Fibroblast of the aortic adventitia (primary cell): ENCODE measurements around the gene DNAH6. TPM values are rescaled to one million over a fixed set of nuclear protein-coding genes. Genes with fewer than 3 reads are reported as not detected.

Experiments
- DNase-seq: peaks from one replicate; pipeline ENCODE4 v3.0.0-alpha.2; 2010; ENCODE audit warnings: low read depth
- H3K4me3 ChIP-seq: 2 replicates; pipeline ENCODE4 v1.5.1; 2011; ENCODE audit warnings: low read depth, mild to moderate bottlenecking, control low read depth, low read length, moderate library complexity
- total RNA-seq: library from RNA; depleted of rRNA; stranded (reverse); fragments of >200 nt; gene quantifications from 2 replicates; pipeline ENCODE4 v1.2.3, GENCODE V29; 2012; ENCODE audit warnings: low replicate concordance
- TF ChIP-seq, protein P1 (sequence below): IDR thresholded peaks from 2 replicates; pipeline ENCODE4 v1.5.1; 2011; ENCODE audit warnings: mild to moderate bottlenecking, low read length, control low read depth, inconsistent platforms; ENCODE audit not compliant: insufficient read depth

The DNAH6 gene
- total RNA-seq, 1 donor = under 0.01 TPM

DNA sequence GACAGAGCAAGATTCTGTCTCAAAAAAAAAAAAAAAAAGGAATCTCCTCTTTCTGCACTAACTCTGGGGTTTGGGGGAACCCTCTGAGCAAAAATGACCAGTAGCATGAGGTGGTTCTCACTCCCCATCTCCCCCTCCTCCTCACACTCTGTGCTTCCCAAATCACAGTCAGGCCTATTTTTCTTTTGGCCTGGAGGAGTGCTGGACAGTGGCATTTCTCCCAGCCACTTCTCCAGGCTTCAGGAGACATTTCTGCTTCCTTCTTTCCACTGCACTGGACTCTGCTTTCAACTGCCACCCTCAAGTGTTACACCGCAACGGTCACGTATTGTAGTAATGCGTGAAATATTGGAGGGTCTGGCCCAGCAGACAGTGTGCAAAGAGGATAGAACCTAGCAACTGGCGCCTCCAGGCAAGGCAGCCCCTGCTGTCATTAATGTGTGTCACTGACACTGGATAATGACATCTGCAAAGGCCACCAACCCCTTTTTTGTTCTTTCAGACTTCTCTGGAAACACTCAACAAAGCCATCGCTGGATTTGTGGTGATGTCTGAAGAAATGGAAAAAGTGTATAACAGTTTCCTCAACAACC, 295.6 kb downstream of the DNAH6 start:
- no peak for DNase-seq
- TF ChIP-seq, protein P1, sequence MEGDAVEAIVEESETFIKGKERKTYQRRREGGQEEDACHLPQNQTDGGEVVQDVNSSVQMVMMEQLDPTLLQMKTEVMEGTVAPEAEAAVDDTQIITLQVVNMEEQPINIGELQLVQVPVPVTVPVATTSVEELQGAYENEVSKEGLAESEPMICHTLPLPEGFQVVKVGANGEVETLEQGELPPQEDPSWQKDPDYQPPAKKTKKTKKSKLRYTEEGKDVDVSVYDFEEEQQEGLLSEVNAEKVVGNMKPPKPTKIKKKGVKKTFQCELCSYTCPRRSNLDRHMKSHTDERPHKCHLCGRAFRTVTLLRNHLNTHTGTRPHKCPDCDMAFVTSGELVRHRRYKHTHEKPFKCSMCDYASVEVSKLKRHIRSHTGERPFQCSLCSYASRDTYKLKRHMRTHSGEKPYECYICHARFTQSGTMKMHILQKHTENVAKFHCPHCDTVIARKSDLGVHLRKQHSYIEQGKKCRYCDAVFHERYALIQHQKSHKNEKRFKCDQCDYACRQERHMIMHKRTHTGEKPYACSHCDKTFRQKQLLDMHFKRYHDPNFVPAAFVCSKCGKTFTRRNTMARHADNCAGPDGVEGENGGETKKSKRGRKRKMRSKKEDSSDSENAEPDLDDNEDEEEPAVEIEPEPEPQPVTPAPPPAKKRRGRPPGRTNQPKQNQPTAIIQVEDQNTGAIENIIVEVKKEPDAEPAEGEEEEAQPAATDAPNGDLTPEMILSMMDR = no peak
- no peak overlapping the region for H3K4me3 ChIP-seq

DNA sequence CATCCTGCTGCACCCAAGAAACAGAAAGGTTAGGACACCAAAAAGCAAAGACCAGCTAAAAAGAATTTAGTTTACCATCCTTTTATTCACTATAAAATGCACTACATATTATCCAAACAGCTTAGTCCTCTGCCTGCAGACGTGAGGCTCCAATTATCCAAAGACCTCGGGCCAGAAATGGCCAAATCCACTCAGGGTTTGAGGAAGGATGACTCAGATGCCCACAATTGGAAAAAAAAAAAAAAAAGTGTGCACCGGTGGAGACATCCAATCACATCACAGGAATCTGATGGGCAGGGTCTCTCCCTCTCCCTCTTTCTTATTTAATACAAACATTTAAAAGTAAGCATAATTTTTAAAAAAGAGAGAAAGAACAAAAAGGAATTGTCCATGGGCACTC, 298.8 kb downstream of the DNAH6 start:
- peak; percentile 32 for DNase-seq
- TF ChIP-seq, protein P1 = no peak
- H3K4me3 ChIP-seq = no peak overlapping the region

DNA sequence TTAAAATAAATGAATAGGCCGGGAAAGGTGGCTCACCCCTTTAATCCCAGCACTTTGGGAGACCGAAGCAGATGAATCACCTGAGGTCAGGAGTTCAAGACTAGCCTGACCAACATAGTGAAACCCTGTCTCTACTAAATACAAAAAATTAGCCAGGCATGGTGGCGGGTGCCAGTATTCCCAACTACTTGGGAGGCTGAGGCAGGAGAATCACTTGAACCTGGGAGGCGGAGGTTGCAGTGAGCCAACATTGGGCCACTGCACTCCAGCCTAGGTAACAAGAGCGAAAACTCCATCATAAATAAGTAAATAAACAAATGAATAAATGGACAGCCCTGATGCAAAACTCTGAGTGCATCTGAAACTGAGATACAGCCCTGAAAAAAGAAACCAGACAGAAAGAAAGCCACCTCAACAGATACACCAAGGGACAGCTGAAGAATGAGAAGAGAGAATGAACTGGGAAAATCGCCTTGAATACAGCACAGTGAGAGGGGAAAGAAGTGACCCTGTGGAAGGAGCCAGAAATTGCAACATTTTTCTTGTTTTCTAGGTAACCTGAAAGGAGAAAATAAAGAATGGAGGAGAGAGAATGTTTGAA, 300.2 kb downstream of the DNAH6 start:
- no peak for DNase-seq
- TF ChIP-seq, protein P1 = no peak
- H3K4me3 ChIP-seq = no peak overlapping the region

DNA sequence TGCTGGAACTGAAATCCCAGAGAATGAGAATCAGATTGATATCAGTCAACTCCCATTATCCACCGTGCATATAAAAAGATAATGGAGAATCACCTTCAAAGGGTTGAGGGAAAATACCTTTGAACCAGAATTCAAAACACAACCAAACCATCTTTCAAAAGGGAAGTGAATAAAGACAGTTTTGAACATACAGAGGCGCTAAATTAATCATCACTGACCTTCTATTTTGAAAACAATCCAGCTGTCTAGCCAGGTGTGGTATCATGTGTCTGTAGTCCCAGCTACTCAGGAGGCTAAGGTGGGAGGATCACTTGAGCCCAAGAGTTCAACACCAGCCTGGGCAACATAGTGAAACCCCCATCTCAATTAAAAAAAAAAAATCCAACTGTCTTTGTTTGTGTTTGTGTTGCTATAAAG, 300.9 kb downstream of the DNAH6 start:
- H3K4me3 ChIP-seq = no peak overlapping the region
- TF ChIP-seq, protein P1 = no peak

DNA sequence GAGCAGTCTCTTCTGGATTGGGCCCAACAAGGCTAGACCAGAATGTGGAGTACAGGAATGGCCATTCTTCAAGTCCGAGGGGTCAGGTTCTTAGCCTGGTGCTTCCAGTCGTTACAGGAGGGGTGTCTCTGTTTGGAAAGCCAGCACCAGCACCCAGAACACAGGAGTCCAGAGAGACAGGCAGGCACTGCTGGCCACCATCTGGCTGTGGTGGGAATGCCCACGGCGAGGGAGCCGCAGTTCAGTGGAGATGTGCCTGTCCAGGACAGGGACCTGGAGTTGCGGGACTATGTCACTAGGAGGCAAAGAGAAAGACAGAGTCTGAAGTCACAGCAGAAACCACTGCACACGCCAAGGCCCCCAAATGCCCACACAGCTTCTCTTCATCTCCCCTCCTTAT, 305.5 kb downstream of the DNAH6 start:
- no peak for DNase-seq
- TF ChIP-seq, protein P1 = no peak
- no peak overlapping the region for H3K4me3 ChIP-seq

More for the DNA sequence above, 300.9 kb downstream of the DNAH6 start:
- DNase-seq = no peak

DNA sequence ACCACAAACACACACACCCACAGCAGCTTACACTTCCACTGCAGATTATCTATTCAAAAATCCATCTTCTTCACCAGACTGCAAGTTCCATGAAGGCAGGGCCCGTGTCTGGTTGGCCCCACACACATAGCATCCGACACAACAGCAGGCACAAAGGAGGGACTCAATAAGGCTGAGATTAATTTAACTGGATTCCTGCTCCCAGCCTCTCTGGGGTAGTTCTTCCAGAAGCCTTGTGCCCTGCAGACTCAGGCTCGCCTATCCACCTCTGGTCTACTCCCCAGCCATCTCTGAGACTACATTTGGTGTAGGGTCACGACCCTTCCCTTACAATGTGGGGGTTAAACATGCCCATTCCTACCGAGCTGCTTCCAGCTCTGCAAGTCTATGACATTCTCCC, 306.9 kb downstream of the DNAH6 start:
- H3K4me3 ChIP-seq = no peak overlapping the region
- DNase-seq = no peak
- TF ChIP-seq, protein P1 = no peak
